IMR-90 (cell line): ENCODE data around the gene FRMD4B. TPM values are rescaled to one million over a fixed set of nuclear protein-coding genes. Genes with fewer than 3 reads are reported as not detected.

ENCODE experiments used
- ATAC-seq: fragments of 200-7000 bp; cut with Tn5 transposase; 2 replicates; pipeline ENCODE4 v1.9.1; 2020; ENCODE audit warnings: low read depth, mild to moderate bottlenecking, moderate library complexity
- BruUV-seq: library from RNA; stranded (reverse); fragments of 400-500 nt; replicated peaks from 2 replicates; lab custom pipeline; 2021; lab: Mats Ljungman, UMichigan
- CTCF ChIA-PET: fragments of 300-600 bp; formaldehyde crosslinking; extraction: SDS; loops from one replicate; lab custom pipeline; 2021; ENCODE audit warnings: antibody characterized with exemption; lab: Yijun Ruan, JAX
- POLR2A ChIA-PET: fragments of 300-600 bp; sonication (Branson Sonifier 250); formaldehyde crosslinking; loops from one replicate; lab custom pipeline; 2022; ENCODE audit warnings: antibody characterized with exemption; ENCODE audit not compliant: unreplicated experiment; lab: Charles Lee
- DNase-seq: peaks from one replicate; pipeline ENCODE4 v3.0.0; 2013
- H2AFZ ChIP-seq: replicated peaks from 2 replicates; pipeline ENCODE3; 2013; ENCODE audit warnings: low read length, mild to moderate bottlenecking; ENCODE audit not compliant: poor library complexity
- H2AK5ac ChIP-seq: 2 replicates; pipeline ENCODE4 v1.6.1; 2013; ENCODE audit warnings: low read depth, low read length, inconsistent platforms
- H2AK9ac ChIP-seq: replicated peaks from 2 replicates; pipeline ENCODE3; 2013; ENCODE audit warnings: mild to moderate bottlenecking, low read depth, low read length, moderate library complexity; ENCODE audit not compliant: poor library complexity
- H2BK120ac ChIP-seq: 2 replicates; pipeline ENCODE4 v1.6.1; 2013; ENCODE audit warnings: low read depth, low read length, inconsistent platforms
- H2BK15ac ChIP-seq: 3 replicates; pipeline ENCODE4 v1.6.1; 2013; ENCODE audit warnings: low read depth, low read length, inconsistent platforms
- H2BK20ac ChIP-seq: 2 replicates; pipeline ENCODE4 v1.6.1; 2013; ENCODE audit warnings: low read depth, mild to moderate bottlenecking, inconsistent platforms, low read length, moderate library complexity
- H2BK5ac ChIP-seq: 2 replicates; pipeline ENCODE4 v1.6.1; 2013; ENCODE audit warnings: mild to moderate bottlenecking, low read depth, low read length, inconsistent platforms; ENCODE audit not compliant: poor library complexity, severe bottlenecking
- H3K14ac ChIP-seq: replicated peaks from 2 replicates; pipeline ENCODE4 v1.6.1; 2013; ENCODE audit warnings: low read depth, low read length, inconsistent platforms
- H3K18ac ChIP-seq: 2 replicates; pipeline ENCODE4 v1.6.1; 2013; ENCODE audit warnings: low read depth, low read length, control low read depth
- H3K23ac ChIP-seq: 2 replicates; pipeline ENCODE4 v1.6.1; 2013; ENCODE audit warnings: low read depth, low read length, inconsistent platforms
- H3K27ac ChIP-seq: 2 replicates; pipeline ENCODE4 v1.5.1; 2013; ENCODE audit warnings: mild to moderate bottlenecking, control low read depth, low read length; ENCODE audit not compliant: insufficient read depth
- H3K27me3 ChIP-seq: 2 replicates; pipeline ENCODE4 v1.6.1; 2013; ENCODE audit warnings: low read length; ENCODE audit not compliant: control insufficient read depth, insufficient read depth
- H3K36me3 ChIP-seq: 2 replicates; pipeline ENCODE4 v1.6.1; 2013; ENCODE audit warnings: low read length, mixed read lengths; ENCODE audit not compliant: control insufficient read depth, insufficient read depth
- H3K4ac ChIP-seq: 2 replicates; pipeline ENCODE4 v1.6.1; 2013; ENCODE audit warnings: low read depth, low read length, inconsistent platforms
- H3K4me1 ChIP-seq: 2 replicates; pipeline ENCODE4 v1.6.1; 2013; ENCODE audit warnings: low read length, mixed read lengths; ENCODE audit not compliant: control insufficient read depth, insufficient read depth
- H3K4me2 ChIP-seq: 2 replicates; pipeline ENCODE4 v1.6.1; 2013; ENCODE audit warnings: low read depth, mild to moderate bottlenecking, control low read depth, low read length, moderate library complexity
- H3K4me3 ChIP-seq: 2 replicates; pipeline ENCODE4 v1.5.1; 2013; ENCODE audit warnings: low read depth, mild to moderate bottlenecking, control low read depth, low read length, moderate library complexity; ENCODE audit not compliant: insufficient read depth
- H3K56ac ChIP-seq: 2 replicates; pipeline ENCODE4 v1.6.1; 2013; ENCODE audit warnings: low read length, inconsistent platforms; ENCODE audit not compliant: insufficient read depth; ENCODE audit errors: extremely low read depth
- H3K79me1 ChIP-seq, 2 experiments: 2 replicates each; pipeline ENCODE4 v1.6.1; 2013; ENCODE audit warnings: low read length in 2 of 2, inconsistent platforms in 1 of 2, low read depth in 1 of 2
- H3K9ac ChIP-seq: 2 replicates; pipeline ENCODE4 v1.6.1; 2013; ENCODE audit warnings: low read depth, low read length, control low read depth
- H3K9me1 ChIP-seq: 2 replicates; pipeline ENCODE4 v1.6.1; 2013; ENCODE audit warnings: low read length, inconsistent platforms; ENCODE audit not compliant: insufficient read depth
- H3K9me3 ChIP-seq: 2 replicates; pipeline ENCODE4 v1.6.1; 2013; ENCODE audit warnings: low read length; ENCODE audit not compliant: control insufficient read depth, insufficient read depth
- H4K20me1 ChIP-seq: 2 replicates; pipeline ENCODE4 v1.6.1; 2013; ENCODE audit warnings: low read length, inconsistent platforms; ENCODE audit not compliant: insufficient read depth
- H4K5ac ChIP-seq: 2 replicates; pipeline ENCODE4 v1.6.1; 2013; ENCODE audit warnings: mild to moderate bottlenecking, low read depth, low read length, control low read depth
- H4K8ac ChIP-seq, 2 experiments: 2 replicates each; pipeline ENCODE4 v1.6.1; 2013; ENCODE audit warnings: low read depth in 2 of 2, low read length in 2 of 2, control low read depth in 1 of 2, inconsistent platforms in 1 of 2
- H4K91ac ChIP-seq: 2 replicates; pipeline ENCODE4 v1.6.1; 2013; ENCODE audit warnings: low read depth, low read length, inconsistent platforms; ENCODE audit not compliant: insufficient read depth
- BHLHE40 ChIP-seq: fragments of 150-350 bp; IDR thresholded peaks from 2 replicates; pipeline ENCODE4 v1.6.1; 2016; ENCODE audit warnings: mild to moderate bottlenecking, low read depth, low read length
- CEBPB ChIP-seq: IDR thresholded peaks from 2 replicates; pipeline ENCODE4 v1.6.1; 2012; ENCODE audit warnings: low read depth, low read length, improper control_type of control experiment
- CTCF ChIP-seq: conservative IDR thresholded peaks from 2 replicates; pipeline ENCODE4 v1.5.1; 2012; ENCODE audit warnings: mild to moderate bottlenecking, low read depth, low read length, improper control_type of control experiment
- WGBS, 2 experiments: methylation state at CpG; one replicate each; pipeline versions ENCODE4 v1.1.5 to v1.1.7; 2013; ENCODE audit warnings: missing lambda C conversion rate in 2 of 2; ENCODE audit not compliant: insufficient read length in 1 of 2; ENCODE audit errors: extremely low coverage in 2 of 2; 5-methylcytosine and 5-hydroxymethylcytosine counted together
- dilution Hi-C: fragments of 300-500 bp; cut with HindIII; formaldehyde crosslinking; loops from one replicate; pipeline ENCODE4 v1.14.3; 2018; ENCODE audit warnings: low sequenced_read_pairs; ENCODE audit not compliant: unreplicated experiment
- in situ Hi-C: fragments of 300-500 bp; cut with MboI; formaldehyde crosslinking; loops from 3 replicates; pipeline ENCODE4 v1.14.3; 2019; ENCODE audit warnings: low sequenced_read_pairs, inconsistent platforms, mixed read lengths
- intact Hi-C: fragments of 100-400 bp; cut with micrococcal nuclease; formaldehyde crosslinking; loops from 2 replicates; pipeline ENCODE4 v1.10.0; 2022
- polyA plus RNA-seq, 3 experiments: library from polyadenylated mRNA; depleted of rRNA; stranded (reverse); fragments of >200 nt; gene quantifications; 2 replicates each; pipeline ENCODE4 v1.2.3, GENCODE V29; 2012; ENCODE audit warnings: low replicate concordance in 1 of 3
- total RNA-seq: library from RNA; depleted of rRNA; stranded (reverse); fragments of >200 nt; gene quantifications from 2 replicates; pipeline ENCODE4 v1.2.3, GENCODE V29; 2012

Gene FRMD4B
- total and polyA plus RNA-seq, 2 of the 4 experiments (the other 2 are of a cell fraction), result 0.14 to 0.36 TPM

GRCh38 chr3:69179740-69180372 lies 206.0 kb downstream of the FRMD4B start:
- H2BK5ac ChIP-seq, result no peak overlapping the region
- no peak overlapping the region for H4K91ac ChIP-seq
- intact Hi-C loops, result no loop called here
- no peak overlapping the region for H3K9ac ChIP-seq
- no peak overlapping the region for H4K5ac ChIP-seq
- no peak overlapping the region for H3K14ac ChIP-seq
- H2AFZ ChIP-seq, result no peak overlapping the region
- H3K27ac ChIP-seq, result no peak overlapping the region
- H3K36me3 ChIP-seq, result no peaks in the 10 kb centered on the region
- WGBS, 2 experiments, result 100% methylated on average over 1 of the region's 4 CpGs; no CpG with 5 or more reads in 1 of the 2 experiments
- in situ Hi-C loops, result no loop called here
- no peaks in the 10 kb centered on the region for H3K9me3 ChIP-seq
- no peak overlapping the region for H2BK120ac ChIP-seq
- no peak overlapping the region for H3K18ac ChIP-seq
- BruUV-seq, result no TSS peak
- ATAC-seq (no peak), DNase-seq (no peak)
- H4K8ac ChIP-seq, result no peak overlapping the region
- dilution Hi-C loops, result no loop called here
- TF ChIP-seq BHLHE40 (no peak), CEBPB (no peak), CTCF (no peak)
- H3K23ac ChIP-seq, result no peak overlapping the region
- H3K79me1 ChIP-seq, result no peaks in the 10 kb centered on the region
- H2AK5ac ChIP-seq, result no peak overlapping the region
- H3K27me3 ChIP-seq, result no peaks in the 10 kb centered on the region
- H2AK9ac ChIP-seq, result no peak overlapping the region
- H3K56ac ChIP-seq, result no peak overlapping the region
- ChIA-PET CTCF (interaction anchor here (0.6 kb wide), 3 partner anchors 20 to 890 kb away, joined by 3 to 4 read pairs (median 3); no protein-coding TSS in a partner anchor), POLR2A (no interaction called here)
- H3K4ac ChIP-seq, result no peak overlapping the region
- peaks cover 4% of the 10 kb centered on the region for H3K4me1 ChIP-seq
- H3K4me2 ChIP-seq, result no peak overlapping the region
- no peak overlapping the region for H2BK20ac ChIP-seq
- no peak overlapping the region for H3K4me3 ChIP-seq
- H2BK15ac ChIP-seq, result no peak overlapping the region
- H3K9me1 ChIP-seq, result no peaks in the 10 kb centered on the region
- no peaks in the 10 kb centered on the region for H4K20me1 ChIP-seq
